NAMALWA (cell line): ENCODE results near the gene COPS8.

Experiments
- DNase-seq: peaks from one replicate; pipeline ENCODE4 v3.0.0-alpha.2; 2015; ENCODE audit warnings: low spot score

COPS8 gene

GRCh38 chr2:237085248-237086221, at the start of gene COPS8:
Gene COPS8 (plus strand): TSS chr2:237085889. CDS start chr2:237085965, 76 bp downstream.
- peak; percentile 86 for DNase-seq

GRCh38 chr2:237039301-237040031, 46.2 kb upstream of the COPS8 start:
- DNase-seq = no peak

- no peak for DNase-seq
Observed at GRCh38 chr2:237041231-237041630, 44.5 kb upstream of the COPS8 start.

GRCh38 chr2:237042101-237042500, 43.6 kb upstream of the COPS8 start:
- DNase-seq = no peak

- DNase-seq = no peak
Observed at GRCh38 chr2:237043866-237044265, 41.8 kb upstream of the COPS8 start.

- DNase-seq = no peak
Observed at GRCh38 chr2:237044281-237044680, 41.4 kb upstream of the COPS8 start.

GRCh38 chr2:237045449-237045848, 40.2 kb upstream of the COPS8 start:
- DNase-seq = no peak

GRCh38 chr2:237048595-237048994, 37.1 kb upstream of the COPS8 start:
- DNase-seq = peak; percentile 5

GRCh38 chr2:237051861-237052260, 33.8 kb upstream of the COPS8 start:
- DNase-seq = no peak

- DNase-seq = no peak
Observed at GRCh38 chr2:237053066-237053465, 32.6 kb upstream of the COPS8 start.

GRCh38 chr2:237055386-237056100, 30.1 kb upstream of the COPS8 start:
- no peak for DNase-seq

GRCh38 chr2:237056287-237056875, 29.3 kb upstream of the COPS8 start:
- no peak for DNase-seq

- no peak for DNase-seq
Observed at GRCh38 chr2:237057107-237057506, 28.6 kb upstream of the COPS8 start.

- peak; percentile 85 for DNase-seq
Observed at GRCh38 chr2:237057893-237058300, 27.8 kb upstream of the COPS8 start.

- DNase-seq = peak; percentile 49
Observed at GRCh38 chr2:237058423-237058822, 27.3 kb upstream of the COPS8 start.

- DNase-seq = peak; percentile 78
Observed at GRCh38 chr2:237059155-237059875, 26.4 kb upstream of the COPS8 start.

- peak; percentile 77 for DNase-seq
Observed at GRCh38 chr2:237060534-237061312, 25.0 kb upstream of the COPS8 start.

- DNase-seq = no peak
Observed at GRCh38 chr2:237061356-237061755, 24.3 kb upstream of the COPS8 start.

- DNase-seq = no peak
Observed at GRCh38 chr2:237062585-237062984, 23.1 kb upstream of the COPS8 start.
